Cerebellar nuclear complex (tissue), 1 donor: ENCODE results near the gene DENND1A.
"Not testable (repeated sequence)": the region's sequence is repeated elsewhere in the genome, so short reads cannot be mapped to it uniquely, and the experiment has no call there.

Experiments
- DNase-seq, 2 experiments: peaks; one replicate each; lab custom pipeline; 2025; lab: John Stamatoyannopoulos, UW

DENND1A gene, protein sequence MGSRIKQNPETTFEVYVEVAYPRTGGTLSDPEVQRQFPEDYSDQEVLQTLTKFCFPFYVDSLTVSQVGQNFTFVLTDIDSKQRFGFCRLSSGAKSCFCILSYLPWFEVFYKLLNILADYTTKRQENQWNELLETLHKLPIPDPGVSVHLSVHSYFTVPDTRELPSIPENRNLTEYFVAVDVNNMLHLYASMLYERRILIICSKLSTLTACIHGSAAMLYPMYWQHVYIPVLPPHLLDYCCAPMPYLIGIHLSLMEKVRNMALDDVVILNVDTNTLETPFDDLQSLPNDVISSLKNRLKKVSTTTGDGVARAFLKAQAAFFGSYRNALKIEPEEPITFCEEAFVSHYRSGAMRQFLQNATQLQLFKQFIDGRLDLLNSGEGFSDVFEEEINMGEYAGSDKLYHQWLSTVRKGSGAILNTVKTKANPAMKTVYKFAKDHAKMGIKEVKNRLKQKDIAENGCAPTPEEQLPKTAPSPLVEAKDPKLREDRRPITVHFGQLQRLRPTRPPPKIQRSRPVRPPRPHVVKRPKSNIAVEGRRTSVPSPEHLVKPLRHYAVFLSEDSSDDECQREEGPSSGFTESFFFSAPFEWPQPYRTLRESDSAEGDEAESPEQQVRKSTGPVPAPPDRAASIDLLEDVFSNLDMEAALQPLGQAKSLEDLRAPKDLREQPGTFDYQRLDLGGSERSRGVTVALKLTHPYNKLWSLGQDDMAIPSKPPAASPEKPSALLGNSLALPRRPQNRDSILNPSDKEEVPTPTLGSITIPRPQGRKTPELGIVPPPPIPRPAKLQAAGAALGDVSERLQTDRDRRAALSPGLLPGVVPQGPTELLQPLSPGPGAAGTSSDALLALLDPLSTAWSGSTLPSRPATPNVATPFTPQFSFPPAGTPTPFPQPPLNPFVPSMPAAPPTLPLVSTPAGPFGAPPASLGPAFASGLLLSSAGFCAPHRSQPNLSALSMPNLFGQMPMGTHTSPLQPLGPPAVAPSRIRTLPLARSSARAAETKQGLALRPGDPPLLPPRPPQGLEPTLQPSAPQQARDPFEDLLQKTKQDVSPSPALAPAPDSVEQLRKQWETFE

DNA sequence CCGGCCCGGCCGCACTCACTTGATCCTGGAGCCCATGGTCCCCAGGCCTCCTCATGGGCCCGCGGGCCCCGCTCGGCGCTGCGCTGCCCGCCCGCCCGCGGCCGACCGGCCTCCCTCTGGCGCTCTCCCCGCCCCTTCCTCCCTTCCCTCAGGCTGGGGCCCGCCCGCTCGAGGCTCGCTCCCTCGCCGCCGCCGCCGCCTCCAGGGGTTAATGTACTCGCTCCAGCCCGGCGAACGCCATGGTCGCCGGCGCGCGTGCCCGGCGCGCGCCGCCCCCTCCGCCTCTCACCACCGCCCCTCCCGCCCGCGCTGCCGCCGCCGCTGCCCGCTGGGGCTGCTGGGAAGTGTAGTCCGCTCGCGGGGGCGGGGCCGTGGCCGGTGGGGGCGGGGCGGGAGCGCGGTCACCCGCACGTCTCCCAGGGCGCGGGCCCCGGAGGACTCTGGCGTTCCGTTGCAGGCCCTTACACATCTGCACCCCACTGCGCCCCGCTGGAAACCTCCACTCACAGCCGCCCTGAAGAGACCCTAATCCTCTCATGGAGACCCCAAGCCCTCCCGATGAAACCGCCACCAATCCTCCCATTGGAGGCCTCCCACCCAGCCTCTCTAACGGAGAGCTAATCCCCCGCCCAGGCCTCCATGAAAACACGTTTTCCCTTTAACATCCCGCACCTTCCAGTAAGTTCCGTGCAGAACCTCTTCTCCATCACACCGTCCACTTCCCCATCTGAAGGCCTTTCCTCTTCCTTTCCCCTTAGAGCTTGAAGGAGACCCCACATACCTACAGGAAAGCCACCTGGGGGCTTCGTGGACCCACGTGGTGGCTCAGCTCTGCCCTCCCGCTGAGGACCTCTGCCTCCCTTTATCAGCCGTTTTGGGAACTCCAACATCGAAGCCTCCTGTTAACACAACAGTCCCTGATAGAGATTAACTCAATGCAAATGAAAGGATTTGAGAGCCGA is at the start of gene DENND1A:
TSS of gene DENND1A (minus strand) at position 257 of the 962 bp plus-strand sequence. CDS start at position 36, 221 bp downstream.
- peak in 1 of 2 experiments; percentile 51 for DNase-seq

DNA sequence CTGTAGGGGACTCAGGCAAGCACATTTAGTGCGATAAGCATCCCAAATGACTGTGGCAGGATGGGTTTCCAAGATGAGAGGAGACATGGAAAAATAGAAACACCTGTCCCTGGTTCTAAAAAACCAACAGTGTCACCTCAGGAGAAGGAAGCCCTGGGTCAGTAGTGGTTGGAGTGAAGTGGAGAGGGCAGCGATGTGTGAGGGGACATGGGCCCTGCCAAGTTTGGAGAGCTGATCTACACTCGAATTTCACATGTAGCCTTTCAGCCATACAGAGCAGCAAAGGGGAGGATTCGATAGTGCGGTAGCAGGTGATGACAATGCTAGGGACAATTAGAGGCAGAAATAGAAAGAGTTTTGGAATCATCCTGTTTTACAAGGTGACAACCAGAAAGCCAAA is 49.1 kb upstream of the DENND1A start:
- no peak for DNase-seq

DNA sequence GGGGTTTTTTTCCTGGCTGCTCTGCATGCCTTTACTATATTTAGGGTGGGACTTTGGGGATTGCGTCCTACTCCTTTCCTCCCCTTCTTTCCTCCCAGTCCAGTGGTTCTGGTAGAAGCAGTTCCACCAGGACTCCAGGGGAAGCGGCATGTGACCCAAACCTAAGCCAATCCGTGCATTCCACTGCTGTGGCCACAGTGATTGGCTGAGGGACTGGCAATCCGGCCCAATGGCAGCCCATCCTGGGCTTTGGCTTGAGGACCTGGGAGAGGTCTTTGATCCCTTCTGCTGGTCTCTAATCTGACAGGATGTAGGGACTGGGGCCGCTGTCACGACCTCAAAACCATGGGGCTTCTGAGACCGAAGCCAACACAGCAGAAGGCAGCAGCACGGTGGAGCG is 46.7 kb upstream of the DENND1A start:
- DNase-seq, result not testable (repeated sequence)

DNA sequence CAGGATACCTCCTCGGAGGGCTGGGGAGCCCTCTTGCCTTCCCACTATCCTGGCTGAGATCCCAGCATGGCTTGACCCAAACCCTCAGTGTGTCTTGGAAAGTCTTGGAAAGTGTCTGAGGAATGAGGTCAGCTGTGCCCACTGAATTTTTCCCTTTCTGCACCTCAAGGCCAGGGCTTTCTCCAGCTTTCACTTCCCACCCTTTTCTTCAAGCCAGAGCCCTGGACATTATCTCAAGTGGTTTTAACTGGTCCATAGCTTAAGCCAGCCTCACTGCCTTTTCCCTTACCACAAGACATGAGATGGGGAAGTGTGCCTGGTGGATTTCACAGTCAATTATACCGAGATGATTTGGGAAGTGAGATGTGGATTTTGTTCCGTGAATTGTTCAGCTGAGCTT is 45.9 kb upstream of the DENND1A start:
- DNase-seq, result no peak

DNA sequence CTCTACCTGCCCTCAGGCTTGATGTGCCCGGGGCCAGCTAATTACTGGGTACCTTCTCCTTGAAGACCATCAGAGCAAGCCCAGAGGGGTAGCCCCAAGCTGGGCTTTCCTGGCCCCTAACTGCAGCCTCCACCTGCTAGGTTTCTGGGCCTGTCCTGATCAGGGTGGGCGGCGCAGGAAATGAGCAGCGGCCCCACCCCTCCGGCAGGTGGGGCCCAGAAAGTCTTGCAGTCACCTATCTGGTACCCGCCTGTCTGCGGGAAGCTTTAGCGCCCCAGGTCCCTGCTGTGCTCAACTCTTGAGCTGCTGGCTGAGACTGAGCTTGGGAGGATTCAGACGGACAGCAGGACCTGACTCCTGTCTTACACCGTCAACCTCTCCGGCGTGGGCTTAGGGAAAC is 44.5 kb upstream of the DENND1A start:
- no peak for DNase-seq

DNA sequence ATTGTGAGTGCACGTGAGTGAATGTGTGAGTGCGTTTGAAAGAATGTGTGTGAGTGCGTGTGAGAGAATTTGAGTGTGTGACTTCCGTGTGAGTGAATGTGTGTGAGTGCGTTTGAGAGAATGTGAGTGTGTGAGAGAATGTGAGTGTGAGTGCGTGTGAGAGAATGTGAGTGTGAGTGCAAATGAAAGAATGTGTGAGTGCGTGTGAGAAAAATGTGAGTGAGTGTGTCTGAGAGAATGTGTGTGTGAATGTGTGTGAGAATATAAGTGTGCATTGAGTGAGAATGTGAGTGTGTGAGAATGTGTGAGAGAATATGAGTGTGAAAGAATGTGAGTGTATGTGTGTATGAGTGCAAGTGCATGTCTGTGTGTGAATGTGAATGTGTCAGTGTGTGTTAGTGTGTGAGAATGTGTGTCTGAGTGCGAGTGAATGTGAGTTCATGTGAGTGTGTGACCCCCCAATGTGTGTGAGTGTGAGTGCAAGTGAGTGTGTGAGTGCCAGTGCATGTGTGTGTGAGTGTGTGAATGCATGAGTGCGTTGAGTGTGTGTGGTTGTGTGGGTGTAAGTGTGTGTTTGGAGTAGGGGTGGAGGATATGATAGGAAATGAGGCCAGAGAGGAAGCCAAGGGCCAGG is 43.8 kb upstream of the DENND1A start:
- DNase-seq, result no peak

DNA sequence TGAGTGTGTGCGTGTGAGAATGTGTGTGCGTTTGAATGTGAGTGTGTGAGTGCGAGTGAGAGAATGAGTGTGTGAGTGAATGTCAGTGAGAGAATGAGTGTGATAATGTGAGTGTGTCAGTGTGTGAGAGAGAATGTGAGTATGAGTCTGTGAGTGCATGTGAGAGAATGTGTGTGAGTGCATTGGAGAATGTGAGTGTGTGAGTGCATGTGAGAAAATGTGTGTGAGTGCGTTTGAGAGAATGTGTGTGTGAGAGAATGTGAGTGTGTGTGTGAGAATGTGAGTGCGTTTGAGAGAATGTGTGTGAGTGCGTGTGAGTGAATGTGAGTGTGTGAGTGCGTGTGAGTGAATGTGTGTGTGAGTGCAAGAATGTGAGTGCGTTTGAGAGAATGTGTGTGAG is 42.7 kb upstream of the DENND1A start:
- DNase-seq, result no peak

DNA sequence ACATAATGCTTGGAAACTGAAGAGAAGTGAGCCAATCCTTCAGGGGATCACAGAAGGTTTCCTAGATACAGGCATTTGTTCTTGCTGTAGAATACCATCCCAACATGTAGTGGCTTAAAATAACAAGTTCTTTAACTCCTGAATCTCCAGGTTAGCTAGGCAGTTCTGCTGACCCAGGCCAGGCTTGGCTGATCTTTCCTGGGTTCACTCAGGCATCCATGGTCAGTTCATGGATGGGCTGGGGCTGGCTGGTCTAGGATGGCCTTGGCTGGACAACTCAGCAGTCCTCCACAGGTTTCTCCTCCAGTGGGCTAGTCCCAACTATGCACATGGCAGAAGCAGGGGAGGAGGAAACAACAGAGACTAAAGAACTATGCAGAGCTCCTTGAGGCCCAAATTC is 37.4 kb upstream of the DENND1A start:
- DNase-seq, result no peak

DNA sequence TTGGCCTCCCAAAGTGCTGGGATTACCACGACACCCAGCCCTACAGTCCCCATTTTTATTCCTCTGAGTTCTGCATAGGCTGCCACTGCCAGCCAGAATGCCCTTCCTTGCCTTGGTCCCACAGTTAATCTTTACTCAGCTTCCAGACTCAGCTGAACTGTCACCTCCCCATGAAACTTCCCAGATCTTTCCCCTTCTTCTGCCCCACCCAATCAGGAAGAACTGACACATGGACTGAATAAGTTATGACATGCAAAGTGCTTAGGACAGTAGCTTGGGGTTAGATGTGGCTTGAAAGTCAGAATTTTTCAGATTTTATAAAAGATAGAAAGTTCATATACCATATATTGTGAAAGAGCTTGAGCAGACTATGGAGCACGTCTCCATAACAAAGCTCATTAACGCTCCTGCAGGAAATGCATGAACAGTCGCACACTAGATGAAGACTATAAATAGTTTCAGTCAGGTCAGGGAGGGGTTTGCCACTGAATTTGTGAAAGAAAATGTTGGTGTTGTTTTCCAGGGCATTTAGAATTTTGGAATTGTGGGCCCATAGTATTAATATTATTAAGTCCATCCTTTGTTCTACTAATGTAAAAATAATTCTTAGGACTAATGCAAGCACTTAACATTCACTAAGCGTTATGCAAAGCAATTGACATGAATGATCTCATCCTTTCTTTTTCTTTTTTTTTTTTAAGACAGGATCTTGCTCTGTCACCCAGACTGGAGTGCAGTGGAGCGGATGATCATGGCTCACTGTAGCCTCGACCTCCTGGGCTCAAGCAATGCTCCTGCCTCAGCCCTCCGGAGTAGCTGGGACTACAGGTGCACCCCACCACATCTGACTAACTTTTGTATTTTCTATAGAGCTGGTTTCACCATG is 36.1 kb upstream of the DENND1A start:
- no peak for DNase-seq

DNA sequence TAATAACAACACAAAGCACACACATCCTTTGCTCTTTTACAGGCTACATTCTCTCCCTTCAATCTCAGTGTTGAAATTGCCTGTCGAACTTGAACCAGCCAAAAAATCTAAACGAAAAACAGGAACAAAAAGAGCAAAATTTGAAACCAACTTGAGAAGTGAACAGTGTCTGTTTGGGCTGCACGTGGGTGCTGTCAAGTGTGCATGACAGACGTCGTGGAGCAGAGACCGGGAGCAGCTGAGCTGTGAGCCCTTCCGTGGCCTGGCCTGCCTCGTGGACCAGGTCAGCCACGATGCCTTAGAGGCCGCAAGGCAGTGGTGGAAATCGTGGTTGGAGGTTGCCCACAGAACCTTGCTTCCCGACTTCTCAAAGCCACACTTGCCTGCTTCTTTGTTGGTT is 34.8 kb upstream of the DENND1A start:
- no peak for DNase-seq

DNA sequence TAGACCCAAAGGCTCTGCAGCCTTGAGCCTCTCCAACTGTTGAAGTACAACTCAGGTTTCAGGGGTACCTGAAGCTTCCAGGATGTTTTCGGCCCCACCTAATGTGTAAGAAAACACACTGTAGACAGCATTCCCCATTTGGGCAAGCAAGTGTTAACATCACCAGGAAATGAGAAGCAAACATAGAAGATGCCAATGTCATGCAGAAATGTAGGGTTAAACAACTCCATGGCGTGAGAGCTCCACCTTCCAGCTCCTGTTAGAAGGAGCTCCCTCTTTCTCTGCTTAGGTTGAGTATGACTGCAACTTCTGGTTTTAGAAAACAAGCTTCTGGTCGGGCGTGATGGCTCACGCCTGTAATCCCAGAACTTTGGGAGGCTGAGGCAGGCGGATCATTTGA is 31.0 kb upstream of the DENND1A start:
- no peak for DNase-seq

DNA sequence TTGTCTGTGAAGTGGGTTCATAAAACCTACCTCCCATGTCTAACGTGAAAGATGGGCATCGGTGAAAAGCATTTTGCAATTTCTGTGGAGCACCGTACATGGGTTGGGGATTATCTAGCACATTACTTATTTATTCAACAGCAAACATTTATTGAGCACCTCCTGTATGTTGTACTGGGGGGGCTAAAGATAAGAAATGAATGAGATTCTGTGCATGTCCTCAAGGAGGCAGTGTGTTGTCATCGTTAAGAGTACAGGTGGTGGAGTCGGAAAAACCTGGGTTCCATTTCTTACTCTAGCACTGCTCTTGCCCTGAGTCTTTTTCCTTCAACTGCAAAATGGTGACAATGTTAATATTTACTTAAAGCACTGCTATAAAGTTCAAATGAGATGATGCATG is 30.4 kb upstream of the DENND1A start:
- DNase-seq, result no peak

DNA sequence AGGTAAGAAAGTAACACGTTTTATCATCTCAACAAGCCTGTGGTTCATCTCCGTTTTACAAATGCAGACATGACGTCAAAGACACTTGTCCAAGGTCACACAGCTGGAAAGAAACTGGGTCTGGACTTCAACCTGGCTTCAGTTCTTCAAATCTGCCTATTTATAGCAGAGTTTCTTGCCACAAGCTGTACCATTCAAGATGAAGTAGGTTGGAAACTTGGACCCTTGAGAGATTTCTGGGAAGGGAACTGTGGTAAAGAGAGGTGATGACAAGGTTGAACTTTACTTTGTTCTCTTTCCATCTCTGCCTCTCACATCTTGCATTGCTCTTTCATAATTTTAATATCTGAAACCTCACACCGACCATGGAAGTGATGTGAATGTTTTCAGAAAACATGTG is 29.9 kb upstream of the DENND1A start:
- no peak for DNase-seq

DNA sequence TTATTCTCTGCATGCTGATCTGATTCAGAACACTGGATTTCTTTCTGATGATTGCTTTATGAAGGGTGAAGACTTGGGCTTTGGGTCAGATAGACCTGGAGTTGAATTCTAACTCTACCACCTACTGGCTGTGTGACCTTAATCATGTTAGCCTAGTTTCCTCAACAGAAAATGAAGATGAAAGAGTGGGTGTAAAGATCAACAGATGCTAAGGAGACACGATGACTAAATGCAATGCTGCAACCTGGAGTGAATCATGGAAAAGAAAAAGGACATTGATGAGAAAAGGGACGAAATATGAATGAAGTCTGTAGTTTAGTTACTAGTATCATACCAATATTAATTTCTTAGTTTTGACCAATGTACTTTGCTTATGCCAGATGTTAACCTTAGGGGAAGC is 27.8 kb upstream of the DENND1A start:
- no peak for DNase-seq

DNA sequence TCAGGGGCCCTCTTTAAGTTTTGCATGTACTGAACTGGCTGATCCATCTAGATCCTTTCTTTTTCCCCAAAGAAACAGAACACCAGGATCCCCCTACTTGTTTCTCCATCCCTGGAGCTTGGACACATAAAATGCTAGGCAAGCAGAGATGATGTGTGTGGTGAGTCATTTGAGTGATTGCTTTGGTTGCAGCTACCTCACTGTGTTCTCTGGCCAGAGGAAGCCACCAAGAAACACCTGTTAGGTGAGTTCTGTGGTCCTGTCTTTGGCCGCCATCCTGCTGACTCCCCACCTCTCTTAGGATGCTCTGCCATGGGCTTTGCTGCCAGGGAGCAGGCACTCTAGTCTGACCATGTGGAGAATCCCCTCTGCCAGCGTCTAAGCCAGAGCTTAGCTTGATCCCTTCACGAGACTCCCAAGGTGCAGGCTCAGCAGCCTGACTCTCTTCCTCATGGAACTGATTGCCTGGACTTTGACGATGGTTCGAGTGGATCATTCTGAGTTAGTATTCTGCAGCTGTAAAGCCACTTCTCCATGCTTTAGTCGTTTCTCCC is 27.3 kb upstream of the DENND1A start:
- no peak for DNase-seq

DNA sequence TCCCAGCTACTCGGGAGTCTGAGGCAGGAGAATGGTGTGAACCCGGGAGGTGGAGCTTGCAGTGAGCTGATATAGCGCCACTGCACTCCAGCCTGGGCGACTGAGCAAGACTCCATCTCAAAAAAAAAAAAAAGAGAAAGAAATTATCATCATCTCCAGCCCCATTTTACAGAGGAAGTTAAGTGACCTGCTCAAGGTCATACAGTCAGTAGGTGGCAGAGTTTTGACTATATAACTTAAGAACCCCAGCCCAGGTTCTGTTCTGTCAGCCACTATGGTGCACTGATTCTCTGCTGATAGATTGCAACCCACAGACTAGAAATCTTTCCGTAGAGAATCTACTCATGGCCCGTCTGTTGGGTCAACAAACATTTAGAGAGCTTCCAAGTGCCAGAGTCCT is 25.7 kb upstream of the DENND1A start:
- DNase-seq, result no peak

DNA sequence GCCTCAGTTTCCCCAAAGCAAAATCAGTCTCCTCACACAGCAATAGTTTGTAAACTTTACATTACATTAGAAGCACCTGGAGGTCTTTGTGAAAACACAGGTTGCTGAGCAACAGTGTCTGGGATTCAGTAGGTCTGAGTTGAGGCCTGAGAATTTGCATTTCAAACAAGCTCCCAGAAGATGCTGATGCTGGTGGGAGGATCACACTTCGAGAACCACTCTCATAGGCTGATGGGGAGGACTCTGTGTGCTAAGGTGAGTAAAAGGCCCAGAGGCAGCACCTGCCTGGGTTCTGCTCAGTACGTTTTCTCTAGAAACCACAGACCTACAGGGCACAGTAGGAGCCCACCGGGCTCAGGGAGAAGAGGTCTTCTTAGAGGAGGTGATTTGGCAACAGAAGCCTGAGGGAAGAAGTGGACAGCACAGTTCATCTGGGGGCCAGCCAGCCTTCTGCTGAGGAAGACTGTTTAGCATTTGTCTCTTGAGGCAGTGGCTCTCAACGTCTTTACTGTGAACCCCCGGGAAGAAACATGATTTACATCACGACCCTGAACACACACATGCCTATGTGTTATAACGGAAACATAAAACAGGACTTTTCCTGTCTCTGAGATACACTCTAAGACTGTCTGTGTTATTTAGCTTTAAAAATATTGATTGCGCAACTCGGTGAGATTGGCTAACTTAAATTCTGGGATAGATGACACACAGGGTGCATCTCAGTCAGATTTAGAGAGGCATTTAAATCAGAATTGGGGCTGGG is 24.8 kb upstream of the DENND1A start:
- no peak for DNase-seq

DNA sequence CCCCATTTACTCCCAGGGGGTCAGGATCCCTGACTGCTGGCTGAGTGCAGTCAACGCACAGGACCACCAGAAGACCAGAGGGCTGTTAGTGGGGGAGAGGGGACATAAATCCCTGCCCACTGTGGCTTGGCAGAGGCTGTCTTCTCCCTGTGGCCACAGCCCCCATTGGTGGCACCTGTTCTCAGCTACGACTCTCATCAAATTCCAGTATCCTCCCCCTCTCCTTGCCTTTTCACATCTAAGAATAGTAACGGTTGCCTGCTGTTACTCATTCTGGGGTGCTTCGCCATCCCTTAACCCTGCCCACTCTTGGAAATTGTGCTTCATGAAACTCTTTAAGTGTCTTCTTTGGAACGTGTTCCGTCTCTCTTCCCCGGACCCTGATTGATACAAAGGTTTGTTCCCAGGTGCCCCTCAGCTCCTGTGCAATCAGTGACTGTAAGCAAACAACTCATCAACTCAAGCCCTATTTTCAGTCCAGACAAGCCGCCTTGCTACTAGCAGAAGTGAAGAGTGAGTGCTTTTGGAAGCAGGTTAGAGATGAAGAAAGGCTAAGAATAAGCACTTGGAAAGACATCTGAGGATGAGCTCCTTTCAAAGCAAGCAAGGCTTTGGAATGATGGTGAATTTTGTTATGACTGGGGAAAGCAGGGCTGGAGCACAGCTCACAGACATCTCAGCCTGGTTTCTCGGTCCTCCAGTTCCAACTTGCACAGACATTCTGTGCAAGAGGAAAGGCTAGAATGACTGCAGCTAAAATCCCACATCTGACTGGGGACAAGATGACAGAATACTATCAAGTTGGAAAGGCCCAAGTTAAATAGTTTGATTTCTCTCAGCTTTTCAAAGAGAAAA is 22.9 kb upstream of the DENND1A start:
- DNase-seq, result no peak
